GM04504 (cell line): ENCODE results near the gene CDKL5.
"Not testable (repeated sequence)": the region's sequence is repeated elsewhere in the genome, so short reads cannot be mapped to it uniquely, and the experiment has no call there.

Source experiments
- DNase-seq: peaks from one replicate; pipeline ENCODE4 v3.0.0-alpha.2; 2012; ENCODE audit warnings: low read depth

Gene CDKL5

GRCh38 chrX:18577400-18577799 lies 152.0 kb downstream of the CDKL5 start:
- DNase-seq = no peak

DNA sequence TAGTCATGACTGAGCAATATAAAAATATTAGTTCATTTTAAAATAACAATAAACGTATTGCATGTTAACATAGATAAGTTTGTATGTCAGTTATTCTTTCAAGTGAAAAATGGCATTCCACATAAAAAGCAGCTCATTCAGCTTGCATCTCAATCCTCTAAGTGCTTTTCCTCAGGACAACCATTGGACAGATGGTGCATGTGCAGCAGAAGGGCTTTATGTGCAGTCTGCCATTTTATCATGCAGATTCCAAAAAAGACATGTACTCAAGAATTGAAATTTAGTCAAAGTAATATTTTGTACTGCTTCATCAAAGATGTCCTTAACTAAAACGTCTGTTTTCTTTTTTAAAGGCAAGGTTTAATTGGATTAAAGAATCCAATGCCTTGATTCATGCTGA lies 153.1 kb downstream of the CDKL5 start:
- DNase-seq = no peak

DNA sequence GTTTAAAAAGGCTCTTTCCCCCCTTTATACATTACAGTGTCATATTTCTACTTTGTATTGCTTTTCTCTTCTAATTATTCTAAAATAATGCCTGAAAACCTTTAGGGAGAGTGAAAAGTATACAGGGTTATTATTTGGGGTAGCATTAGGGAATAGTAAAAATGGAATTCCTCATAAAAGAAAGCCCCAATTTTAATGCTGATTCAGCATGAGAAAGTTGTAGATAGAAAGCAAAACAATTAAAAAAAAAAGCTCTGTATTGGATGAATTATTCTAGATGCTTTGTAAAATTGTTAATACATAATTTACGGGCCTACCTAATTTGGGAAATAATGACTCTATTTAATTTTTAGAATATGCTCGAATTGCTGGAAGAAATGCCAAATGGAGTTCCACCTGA lies 154.1 kb downstream of the CDKL5 start:
- no peak for DNase-seq

- no peak for DNase-seq
Measured at GRCh38 chrX:18582910-18583493, 157.6 kb downstream of the CDKL5 start.

DNA sequence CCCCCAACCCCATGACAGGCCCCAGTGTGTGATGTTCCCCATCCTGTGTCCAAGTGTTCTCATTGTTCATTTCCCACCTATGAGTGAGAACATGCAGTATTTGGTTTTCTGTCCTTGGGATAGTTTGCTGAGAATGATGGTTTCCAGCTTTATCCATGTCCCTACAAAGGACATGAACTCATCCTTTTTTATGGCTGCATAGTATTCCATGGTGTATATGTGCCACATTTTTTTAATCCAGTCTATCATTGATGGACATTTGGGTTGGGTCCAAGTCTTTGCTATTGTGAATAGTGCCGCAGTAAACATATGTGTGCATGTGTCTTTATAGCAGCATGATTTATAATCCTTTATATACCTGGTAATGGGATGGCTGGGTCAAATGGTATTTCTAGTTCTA lies 163.9 kb downstream of the CDKL5 start:
- DNase-seq = not testable (repeated sequence)

DNA sequence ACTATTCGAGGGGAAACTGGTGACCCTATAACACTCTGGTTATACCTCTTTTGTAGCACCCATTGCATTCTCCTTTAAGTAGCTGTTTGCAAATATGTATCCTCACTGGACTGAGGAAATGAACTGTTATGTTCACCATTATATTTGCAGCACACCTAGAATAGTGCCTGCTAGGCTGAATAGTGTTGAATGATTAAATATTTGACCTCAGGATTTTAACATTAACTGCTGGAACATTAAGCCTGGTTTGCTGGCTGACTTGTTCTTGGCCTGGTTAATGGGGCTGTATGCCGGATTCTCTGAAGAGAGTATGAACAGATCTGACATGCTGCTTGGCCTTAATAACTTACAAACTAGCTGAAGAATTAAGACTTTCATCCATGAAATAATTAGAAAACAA lies 166.4 kb downstream of the CDKL5 start:
- no peak for DNase-seq

GRCh38 chrX:18594079-18594478 lies 168.7 kb downstream of the CDKL5 start:
- DNase-seq = no peak

- no peak for DNase-seq
Measured at GRCh38 chrX:18596096-18596495, 170.7 kb downstream of the CDKL5 start.

- DNase-seq = no peak
Measured at GRCh38 chrX:18598413-18598812, 173.0 kb downstream of the CDKL5 start.

GRCh38 chrX:18607966-18608365 lies 182.6 kb downstream of the CDKL5 start:
- DNase-seq = no peak

- no peak for DNase-seq
Measured at GRCh38 chrX:18613930-18614639, 188.7 kb downstream of the CDKL5 start.

DNA sequence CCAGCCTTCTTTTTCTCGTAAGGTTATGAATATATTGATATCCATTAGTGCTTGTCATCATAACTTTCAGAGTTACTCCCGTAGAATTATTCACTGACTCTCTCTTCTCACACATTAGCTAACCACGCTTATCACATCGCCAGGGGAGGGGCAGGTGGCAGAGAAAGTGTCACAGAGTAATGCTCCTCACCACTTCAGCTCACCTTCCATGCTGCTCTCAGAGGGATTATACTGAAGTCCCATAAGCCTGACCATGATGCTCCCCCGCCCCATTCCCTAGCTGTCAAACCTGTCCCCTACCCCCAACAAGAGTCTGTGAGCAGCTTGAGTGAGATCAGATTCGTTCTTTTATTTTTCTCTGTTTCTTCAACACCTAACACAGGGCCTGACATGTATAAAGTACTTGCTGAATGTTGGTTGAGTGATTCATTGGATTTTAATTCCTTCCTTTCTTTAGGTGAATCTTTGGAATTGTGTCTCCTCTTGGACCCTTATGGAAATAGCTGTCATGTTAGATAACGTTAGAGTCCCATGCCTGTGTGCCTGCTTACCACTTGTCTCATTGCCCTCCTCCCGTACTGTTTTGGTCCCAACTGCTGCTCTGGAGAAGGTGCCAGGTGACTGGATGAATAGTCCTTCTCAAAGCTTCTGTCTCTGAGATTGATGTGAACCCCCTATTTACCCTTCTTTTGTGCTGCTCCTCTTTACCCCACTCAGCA lies 191.4 kb downstream of the CDKL5 start:
- DNase-seq = no peak

DNA sequence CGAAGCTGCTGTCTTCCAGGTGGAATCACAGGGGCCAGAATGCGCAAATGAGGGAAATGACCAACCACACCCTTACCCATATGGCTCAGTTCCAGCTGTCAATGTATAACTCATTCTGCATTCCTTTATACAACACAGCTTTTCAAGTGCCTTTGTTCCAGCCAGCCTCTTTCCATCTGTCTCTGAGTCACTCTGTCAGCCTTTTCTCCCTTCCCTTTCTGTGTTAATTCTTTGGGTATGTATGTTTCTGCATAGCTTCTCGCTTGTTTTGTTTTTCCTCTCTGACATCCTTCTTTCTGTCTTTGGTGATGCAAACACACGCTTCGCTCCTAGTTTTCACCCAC lies 192.0 kb downstream of the CDKL5 start:
- peak; percentile 9 for DNase-seq

- no peak for DNase-seq
Measured at GRCh38 chrX:18619288-18619687, 193.9 kb downstream of the CDKL5 start.

- DNase-seq = no peak
Measured at GRCh38 chrX:18620349-18620748, 194.9 kb downstream of the CDKL5 start.

GRCh38 chrX:18624599-18624998 lies 199.2 kb downstream of the CDKL5 start:
- no peak for DNase-seq

- DNase-seq = no peak
Measured at GRCh38 chrX:18630934-18631333, 205.5 kb downstream of the CDKL5 start.

GRCh38 chrX:18638398-18638797 lies 213.0 kb downstream of the CDKL5 start:
- DNase-seq = no peak

DNA sequence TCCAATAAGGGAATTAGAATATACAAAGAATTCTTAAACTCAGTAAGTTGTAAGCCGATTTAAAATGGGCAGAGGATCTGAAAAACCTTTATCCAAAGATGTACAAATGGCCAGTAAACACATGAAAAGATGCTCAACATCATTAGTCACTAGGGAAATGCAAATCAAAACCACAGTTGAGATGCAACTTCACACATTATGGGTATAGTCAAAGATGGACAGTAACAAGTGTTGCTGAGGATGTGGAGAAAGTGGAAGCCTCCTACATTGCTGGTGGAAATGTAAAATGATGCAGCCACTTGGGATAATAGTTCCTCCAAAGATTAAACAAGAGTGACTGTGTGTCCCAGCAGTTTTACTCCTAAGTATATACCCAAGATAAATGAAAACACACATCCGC lies 213.9 kb downstream of the CDKL5 start:
- DNase-seq = no peak

GRCh38 chrX:18640686-18641085 lies 215.3 kb downstream of the CDKL5 start:
- DNase-seq = no peak

- DNase-seq = no peak
Measured at GRCh38 chrX:18643243-18643642, 217.8 kb downstream of the CDKL5 start.

DNA sequence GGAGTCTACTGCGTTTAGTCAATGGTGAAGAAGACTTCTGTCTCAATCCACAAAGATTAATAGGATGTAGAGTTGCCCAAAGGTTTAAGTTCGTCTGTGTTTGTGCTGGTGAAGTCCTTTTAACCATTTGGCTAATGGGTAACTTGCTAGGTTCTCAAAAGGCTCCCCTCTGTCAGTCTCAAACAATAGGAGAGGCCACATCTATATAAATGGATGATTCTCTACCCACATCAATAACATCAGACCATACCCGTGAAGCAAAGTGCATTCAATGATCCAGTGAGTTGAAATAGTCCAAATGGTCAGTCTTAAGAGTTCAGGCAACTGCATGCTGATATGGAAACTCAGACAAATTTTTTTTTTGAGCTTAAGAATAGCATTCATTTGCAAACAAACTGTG lies 218.4 kb downstream of the CDKL5 start:
- DNase-seq = no peak

DNA sequence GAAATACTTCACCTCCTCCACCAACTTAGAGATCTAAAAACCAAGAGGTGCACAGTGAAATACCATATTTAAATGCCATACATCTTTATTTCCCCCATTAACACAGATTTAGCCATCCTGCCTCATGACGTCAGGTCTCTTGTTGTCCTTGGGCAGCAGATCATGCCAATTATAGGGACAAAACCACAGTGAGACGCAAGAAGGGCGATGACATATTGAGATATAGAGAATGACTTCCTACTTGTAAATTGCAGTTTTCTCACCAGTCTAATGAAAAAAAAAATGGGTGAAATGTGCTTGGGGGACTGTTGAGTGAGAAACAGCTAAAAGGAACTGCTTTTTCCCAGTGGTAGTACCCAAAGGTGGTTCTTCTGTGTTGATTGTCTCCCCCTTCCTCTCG lies 222.2 kb downstream of the CDKL5 start:
- DNase-seq = no peak
